Panc1 (cell line): ENCODE measurements around the gene ADCY3. TPM values are rescaled to one million over a fixed set of nuclear protein-coding genes. Genes with fewer than 3 reads are reported as not detected.

Source experiments
- ATAC-seq: fragments of 200-7000 bp; cut with Tn5 transposase; 2 replicates; pipeline ENCODE4 v1.9.1; 2020; ENCODE audit warnings: mild to moderate bottlenecking, moderate library complexity
- BruUV-seq: library from RNA; stranded (reverse); fragments of 400-500 nt; replicated peaks from 2 replicates; lab custom pipeline; 2021; lab: Mats Ljungman, UMichigan
- CTCF ChIA-PET: fragments of 300-600 bp; sonication (Branson Sonifier 250); formaldehyde crosslinking; loops from one replicate; lab custom pipeline; 2022; ENCODE audit warnings: antibody characterized with exemption; lab: Charles Lee
- POLR2A ChIA-PET: fragments of 300-600 bp; sonication (Branson Sonifier 250); formaldehyde crosslinking; loops from one replicate; lab custom pipeline; 2022; ENCODE audit warnings: antibody characterized with exemption; lab: Charles Lee
- DNase-seq: peaks from one replicate; pipeline ENCODE4 v3.0.0-alpha.2; 2010; ENCODE audit warnings: low read depth, low spot score
- H3K27ac ChIP-seq: 2 replicates; pipeline ENCODE4 v1.5.1; 2011; ENCODE audit warnings: mild to moderate bottlenecking, low read length, inconsistent platforms
- H3K27me3 ChIP-seq: fragments of 200-500 bp; sonication (Bioruptor generic); 2 replicates; pipeline ENCODE4 v1.6.0; 2014; ENCODE audit warnings: low read length, inconsistent platforms; ENCODE audit not compliant: control insufficient read depth, insufficient read depth
- H3K36me3 ChIP-seq: fragments of 200-500 bp; sonication (Bioruptor generic); 2 replicates; pipeline ENCODE4 v1.5.1; 2014; ENCODE audit warnings: inconsistent platforms, mild to moderate bottlenecking, low read length, moderate library complexity; ENCODE audit not compliant: control insufficient read depth, insufficient read depth
- H3K4me1 ChIP-seq: 2 replicates; pipeline ENCODE4 v1.5.1; 2011; ENCODE audit warnings: inconsistent platforms, mild to moderate bottlenecking, low read length, moderate library complexity; ENCODE audit not compliant: control insufficient read depth, insufficient read depth
- H3K4me3 ChIP-seq, 2 experiments: 2 replicates each; pipeline ENCODE4 v1.5.1; 2011 to 2012; ENCODE audit warnings: low read depth in 2 of 2, low read length in 2 of 2, mild to moderate bottlenecking in 2 of 2, inconsistent platforms in 1 of 2, moderate library complexity in 1 of 2
- H3K9me3 ChIP-seq: fragments of 200-500 bp; sonication (Bioruptor generic); 2 replicates; pipeline ENCODE4 v1.5.1; 2014; ENCODE audit warnings: low read depth, mild to moderate bottlenecking, inconsistent platforms, low read length, moderate library complexity; ENCODE audit not compliant: control insufficient read depth, insufficient read depth
- POLR2AphosphoS5 ChIP-seq: IDR thresholded peaks from 2 replicates; pipeline ENCODE4 v1.6.1; 2012; ENCODE audit warnings: mild to moderate bottlenecking, low read depth, low read length, moderate library complexity
- SIN3A ChIP-seq: IDR thresholded peaks from 2 replicates; pipeline ENCODE4 v1.6.1; 2012; ENCODE audit warnings: low read depth, mild to moderate bottlenecking, low read length, moderate library complexity, borderline replicate concordance; ENCODE audit not compliant: insufficient read depth
- TCF7L2 ChIP-seq: IDR thresholded peaks from 2 replicates; pipeline ENCODE4 v1.6.1; 2011; ENCODE audit warnings: mild to moderate bottlenecking, low read depth, low read length, inconsistent platforms
- in situ Hi-C: cut with HindIII; loops from 2 replicates; pipeline ENCODE4 v1.10.0; 2016; ENCODE audit warnings: low sequenced_read_pairs, low pct_unique_long_range_greater_than_20kb
- intact Hi-C: fragments of 100-400 bp; cut with micrococcal nuclease; formaldehyde crosslinking; loops from one replicate; pipeline ENCODE4 v1.10.0; 2022; ENCODE audit not compliant: unreplicated experiment
- total RNA-seq: library from RNA; stranded (reverse); gene quantifications from one replicate; pipeline ENCODE4 v1.2.1, GENCODE V29; 2021; ENCODE audit not compliant: unreplicated experiment
- TF ChIP-seq, protein P1 (sequence below), 2 experiments: IDR thresholded peaks; 2 replicates each; pipeline ENCODE4 v1.6.1; 2011 to 2012; ENCODE audit warnings: low read depth in 2 of 2, control low read depth in 1 of 2, low read length in 1 of 2, mild to moderate bottlenecking in 1 of 2, moderate library complexity in 1 of 2; ENCODE audit not compliant: insufficient read depth in 1 of 2
- TF ChIP-seq, protein P2 (sequence below): fragments of 450-650 bp; IDR thresholded peaks from 2 replicates; pipeline ENCODE4 v1.5.1; 2017; ENCODE audit warnings: mild to moderate bottlenecking

ADCY3 gene
- total RNA-seq, 1 experiment from 2014 or later, result 34.1 TPM

DNA sequence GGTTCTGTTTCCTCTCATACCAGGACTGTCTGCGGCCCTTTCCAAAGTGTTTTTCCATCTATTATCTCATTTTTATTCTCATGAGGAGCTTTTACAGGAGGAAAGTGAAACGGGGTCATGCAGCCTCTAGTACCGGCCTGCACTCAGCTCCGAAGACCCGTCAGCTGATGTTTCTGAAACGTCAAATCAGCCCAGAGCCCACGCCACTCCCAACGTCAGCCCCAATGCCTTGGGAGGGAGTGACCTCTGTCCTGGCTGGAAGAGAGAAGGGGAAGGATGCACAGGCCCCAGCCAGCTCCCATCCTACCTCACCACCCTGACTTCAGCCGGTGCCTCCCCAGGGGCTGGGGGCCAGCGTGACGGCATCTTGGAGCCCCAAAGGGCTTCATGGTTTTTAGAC, 58.5 kb downstream of the ADCY3 start:
- no TSS peak for BruUV-seq
- ChIA-PET POLR2A (no interaction called here), CTCF (no interaction called here)
- Histone ChIP-seq H3K9me3 (no peaks in the 10 kb centered on the region), H3K36me3 (no peaks in the 10 kb centered on the region), H3K27me3 (no peaks in the 10 kb centered on the region), H3K4me3 (no peak overlapping the region), H3K4me1 (no peaks in the 10 kb centered on the region), H3K27ac (no peak overlapping the region)
- in situ Hi-C loops, result no loop called here
- DNase-seq (no peak), ATAC-seq (no peak)
- TF ChIP-seq, protein P1, sequence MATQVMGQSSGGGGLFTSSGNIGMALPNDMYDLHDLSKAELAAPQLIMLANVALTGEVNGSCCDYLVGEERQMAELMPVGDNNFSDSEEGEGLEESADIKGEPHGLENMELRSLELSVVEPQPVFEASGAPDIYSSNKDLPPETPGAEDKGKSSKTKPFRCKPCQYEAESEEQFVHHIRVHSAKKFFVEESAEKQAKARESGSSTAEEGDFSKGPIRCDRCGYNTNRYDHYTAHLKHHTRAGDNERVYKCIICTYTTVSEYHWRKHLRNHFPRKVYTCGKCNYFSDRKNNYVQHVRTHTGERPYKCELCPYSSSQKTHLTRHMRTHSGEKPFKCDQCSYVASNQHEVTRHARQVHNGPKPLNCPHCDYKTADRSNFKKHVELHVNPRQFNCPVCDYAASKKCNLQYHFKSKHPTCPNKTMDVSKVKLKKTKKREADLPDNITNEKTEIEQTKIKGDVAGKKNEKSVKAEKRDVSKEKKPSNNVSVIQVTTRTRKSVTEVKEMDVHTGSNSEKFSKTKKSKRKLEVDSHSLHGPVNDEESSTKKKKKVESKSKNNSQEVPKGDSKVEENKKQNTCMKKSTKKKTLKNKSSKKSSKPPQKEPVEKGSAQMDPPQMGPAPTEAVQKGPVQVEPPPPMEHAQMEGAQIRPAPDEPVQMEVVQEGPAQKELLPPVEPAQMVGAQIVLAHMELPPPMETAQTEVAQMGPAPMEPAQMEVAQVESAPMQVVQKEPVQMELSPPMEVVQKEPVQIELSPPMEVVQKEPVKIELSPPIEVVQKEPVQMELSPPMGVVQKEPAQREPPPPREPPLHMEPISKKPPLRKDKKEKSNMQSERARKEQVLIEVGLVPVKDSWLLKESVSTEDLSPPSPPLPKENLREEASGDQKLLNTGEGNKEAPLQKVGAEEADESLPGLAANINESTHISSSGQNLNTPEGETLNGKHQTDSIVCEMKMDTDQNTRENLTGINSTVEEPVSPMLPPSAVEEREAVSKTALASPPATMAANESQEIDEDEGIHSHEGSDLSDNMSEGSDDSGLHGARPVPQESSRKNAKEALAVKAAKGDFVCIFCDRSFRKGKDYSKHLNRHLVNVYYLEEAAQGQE (IDR thresholded peaks at IDR 0.05; ENCODE audit: insufficient read depth in 1 of 2, low read depth in 2 of 2, low read length in 1 of 2), result no peak
- TF ChIP-seq POLR2AphosphoS5, result no peak
- no peak for TF ChIP-seq SIN3A
- TF ChIP-seq, protein P2, sequence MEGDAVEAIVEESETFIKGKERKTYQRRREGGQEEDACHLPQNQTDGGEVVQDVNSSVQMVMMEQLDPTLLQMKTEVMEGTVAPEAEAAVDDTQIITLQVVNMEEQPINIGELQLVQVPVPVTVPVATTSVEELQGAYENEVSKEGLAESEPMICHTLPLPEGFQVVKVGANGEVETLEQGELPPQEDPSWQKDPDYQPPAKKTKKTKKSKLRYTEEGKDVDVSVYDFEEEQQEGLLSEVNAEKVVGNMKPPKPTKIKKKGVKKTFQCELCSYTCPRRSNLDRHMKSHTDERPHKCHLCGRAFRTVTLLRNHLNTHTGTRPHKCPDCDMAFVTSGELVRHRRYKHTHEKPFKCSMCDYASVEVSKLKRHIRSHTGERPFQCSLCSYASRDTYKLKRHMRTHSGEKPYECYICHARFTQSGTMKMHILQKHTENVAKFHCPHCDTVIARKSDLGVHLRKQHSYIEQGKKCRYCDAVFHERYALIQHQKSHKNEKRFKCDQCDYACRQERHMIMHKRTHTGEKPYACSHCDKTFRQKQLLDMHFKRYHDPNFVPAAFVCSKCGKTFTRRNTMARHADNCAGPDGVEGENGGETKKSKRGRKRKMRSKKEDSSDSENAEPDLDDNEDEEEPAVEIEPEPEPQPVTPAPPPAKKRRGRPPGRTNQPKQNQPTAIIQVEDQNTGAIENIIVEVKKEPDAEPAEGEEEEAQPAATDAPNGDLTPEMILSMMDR, result no peak
- no peak for TF ChIP-seq TCF7L2
- intact Hi-C loops, result no loop called here

DNA sequence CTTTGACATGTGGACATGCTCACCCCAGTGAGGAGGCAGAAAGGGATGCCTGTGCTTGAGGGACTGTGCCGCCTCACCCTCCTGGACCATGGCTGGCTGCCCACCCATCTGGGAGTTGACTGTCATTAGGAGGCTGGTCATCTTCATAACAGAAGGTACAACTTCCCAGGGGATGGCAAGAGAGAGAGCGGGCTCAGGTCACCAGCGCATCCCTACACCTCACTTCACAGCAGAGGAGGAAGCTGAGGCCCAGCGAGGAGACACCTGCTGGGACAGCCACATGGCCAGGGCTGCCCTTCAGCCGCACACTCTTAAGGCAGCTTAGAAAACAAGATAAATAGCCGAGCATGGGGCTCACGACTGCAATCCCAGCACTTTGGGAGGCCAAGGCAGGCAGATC, 59.4 kb downstream of the ADCY3 start:
- Histone ChIP-seq H3K9me3 (no peaks in the 10 kb centered on the region), H3K27ac (no peak overlapping the region), H3K4me3 (no peak overlapping the region), H3K27me3 (no peaks in the 10 kb centered on the region), H3K36me3 (no peaks in the 10 kb centered on the region), H3K4me1 (no peaks in the 10 kb centered on the region)
- CTCF ChIA-PET, result no interaction called here
- DNase-seq (no peak), ATAC-seq (no peak)
- intact Hi-C loops (no loop called here), in situ Hi-C loops (no loop called here)
- POLR2A ChIA-PET, result no interaction called here
- no TSS peak for BruUV-seq
- TF ChIP-seq TCF7L2, result no peak
- TF ChIP-seq SIN3A, result no peak
- TF ChIP-seq, protein P1 (IDR thresholded peaks at IDR 0.05; ENCODE audit: insufficient read depth in 1 of 2, low read depth in 2 of 2, low read length in 1 of 2), result no peak
- TF ChIP-seq, protein P2, result no peak
- TF ChIP-seq POLR2AphosphoS5, result no peak
